ENCODE data around the gene DCLRE1B.
"Not testable (repeated sequence)": the region's sequence is repeated elsewhere in the genome, so short reads cannot be mapped to it uniquely, and the experiment has no call there.

DCLRE1B gene

DNA sequence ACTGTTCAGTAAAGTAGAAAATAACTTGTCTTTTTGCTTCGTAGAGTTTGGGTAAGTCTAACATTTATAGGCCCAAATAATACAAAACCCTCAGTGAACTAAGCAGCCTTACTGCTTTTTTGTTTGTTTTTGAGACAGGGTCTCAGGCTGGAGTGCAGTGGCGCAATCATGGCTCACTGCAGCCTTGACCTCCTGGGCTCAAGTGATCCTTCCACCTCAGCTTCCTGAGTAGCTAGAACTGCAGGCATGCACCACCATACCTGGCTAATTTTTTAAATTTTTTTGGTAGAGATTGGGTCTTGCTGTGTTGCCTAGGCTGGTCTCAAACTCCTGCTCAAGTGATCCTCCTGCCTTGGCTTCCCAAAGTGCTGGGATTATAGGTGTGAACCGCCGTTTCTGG is 43.0 kb downstream of the DCLRE1B start:
- not testable (repeated sequence) for DNase-seq (ENCODE audit: low spot score)

GRCh38 chr1:113949007-113949406 is 43.9 kb downstream of the DCLRE1B start:
- DNase-seq (ENCODE audit: low spot score) = no peak

GRCh38 chr1:113950908-113951307 is 45.8 kb downstream of the DCLRE1B start:
- DNase-seq (ENCODE audit: low spot score) = no peak

GRCh38 chr1:113951719-113952118 is 46.6 kb downstream of the DCLRE1B start:
- DNase-seq (ENCODE audit: low spot score) = no peak

- DNase-seq (ENCODE audit: low spot score) = no peak
Measured at GRCh38 chr1:113957984-113958383, 52.9 kb downstream of the DCLRE1B start.

- no peak for DNase-seq (ENCODE audit: low spot score)
Measured at GRCh38 chr1:113958691-113959090, 53.6 kb downstream of the DCLRE1B start.

DNA sequence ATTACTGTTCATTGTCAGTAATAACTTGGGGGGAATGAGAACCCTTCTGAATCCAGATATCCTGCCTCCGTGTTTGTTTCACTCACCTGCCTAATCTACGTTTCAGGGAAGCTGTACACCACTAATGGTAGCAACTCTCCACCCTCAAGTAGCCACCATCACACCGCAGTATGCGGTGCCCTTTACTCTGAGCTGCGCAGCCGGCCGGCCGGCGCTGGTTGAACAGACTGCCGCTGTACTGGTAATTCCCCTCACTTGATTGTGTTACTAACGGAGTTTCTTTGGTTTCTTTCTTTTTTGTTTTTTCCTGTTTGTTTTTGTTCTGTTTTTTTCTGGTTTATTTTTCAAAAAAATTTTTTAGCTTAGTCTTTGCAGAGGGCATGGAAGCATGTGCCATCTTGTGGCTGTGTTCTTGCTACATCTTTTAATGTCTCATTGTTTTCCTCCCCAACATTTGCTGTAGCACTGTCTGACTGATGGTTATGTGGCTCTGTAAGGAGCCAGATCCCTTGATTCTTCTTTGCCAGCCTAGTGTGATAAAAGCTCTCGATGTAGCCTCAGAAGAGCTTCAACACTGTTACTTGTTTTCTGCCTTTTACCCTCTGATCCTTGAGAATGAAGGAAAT is 58.3 kb downstream of the DCLRE1B start:
- no peak for DNase-seq (ENCODE audit: low spot score)
